ENCODE measurements around the gene DENND4C. TPM values are rescaled to one million over a fixed set of nuclear protein-coding genes. Genes with fewer than 3 reads are reported as not detected.
"Not testable (repeated sequence)": the region's sequence is repeated elsewhere in the genome, so short reads cannot be mapped to it uniquely, and the experiment has no call there.

DENND4C gene
- total RNA-seq, 1 donor from 2014 or later = 41.5 TPM

DNA sequence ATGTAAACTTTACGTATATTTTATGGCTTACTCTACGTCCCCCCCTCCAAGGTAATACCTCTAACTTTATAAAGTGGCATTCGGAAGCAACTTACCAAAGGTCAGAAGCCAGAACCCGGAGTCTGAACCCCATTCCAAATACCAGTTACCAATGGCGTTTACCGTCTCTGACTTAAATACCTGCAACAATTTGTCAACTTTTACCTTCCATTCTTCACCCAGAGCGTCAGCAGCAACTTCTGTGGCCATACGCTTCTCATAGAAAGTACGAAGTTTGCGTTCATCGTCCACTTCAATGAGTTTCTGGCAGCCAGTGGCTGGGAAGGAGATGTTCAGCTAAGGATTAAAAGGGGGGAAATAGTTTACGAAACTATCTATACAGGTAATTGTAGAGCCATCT is 148.8 kb downstream of the DENND4C start:
- Histone ChIP-seq H3K27ac (peak overlapping the region; percentile 88 to 91), H3K4me3 (peak overlapping the region; percentile 69 to 73), H3K9me3 (no peaks in the 10 kb centered on the region), H3K4me1 (peaks cover 0 to 24% of the 10 kb centered on the region in 2 donors), H3K36me3 (peaks cover 33 to 45% of the 10 kb centered on the region in 2 donors), H3K27me3 (no peaks in the 10 kb centered on the region)
- intact Hi-C loops (cut with DNase I) = no loop called here
- TF ChIP-seq, protein P1, sequence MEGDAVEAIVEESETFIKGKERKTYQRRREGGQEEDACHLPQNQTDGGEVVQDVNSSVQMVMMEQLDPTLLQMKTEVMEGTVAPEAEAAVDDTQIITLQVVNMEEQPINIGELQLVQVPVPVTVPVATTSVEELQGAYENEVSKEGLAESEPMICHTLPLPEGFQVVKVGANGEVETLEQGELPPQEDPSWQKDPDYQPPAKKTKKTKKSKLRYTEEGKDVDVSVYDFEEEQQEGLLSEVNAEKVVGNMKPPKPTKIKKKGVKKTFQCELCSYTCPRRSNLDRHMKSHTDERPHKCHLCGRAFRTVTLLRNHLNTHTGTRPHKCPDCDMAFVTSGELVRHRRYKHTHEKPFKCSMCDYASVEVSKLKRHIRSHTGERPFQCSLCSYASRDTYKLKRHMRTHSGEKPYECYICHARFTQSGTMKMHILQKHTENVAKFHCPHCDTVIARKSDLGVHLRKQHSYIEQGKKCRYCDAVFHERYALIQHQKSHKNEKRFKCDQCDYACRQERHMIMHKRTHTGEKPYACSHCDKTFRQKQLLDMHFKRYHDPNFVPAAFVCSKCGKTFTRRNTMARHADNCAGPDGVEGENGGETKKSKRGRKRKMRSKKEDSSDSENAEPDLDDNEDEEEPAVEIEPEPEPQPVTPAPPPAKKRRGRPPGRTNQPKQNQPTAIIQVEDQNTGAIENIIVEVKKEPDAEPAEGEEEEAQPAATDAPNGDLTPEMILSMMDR (IDR thresholded peaks at IDR 0.05) = no peak
- DNase-seq (ENCODE audit: low spot score in 2 of 2) = no peak

DNA sequence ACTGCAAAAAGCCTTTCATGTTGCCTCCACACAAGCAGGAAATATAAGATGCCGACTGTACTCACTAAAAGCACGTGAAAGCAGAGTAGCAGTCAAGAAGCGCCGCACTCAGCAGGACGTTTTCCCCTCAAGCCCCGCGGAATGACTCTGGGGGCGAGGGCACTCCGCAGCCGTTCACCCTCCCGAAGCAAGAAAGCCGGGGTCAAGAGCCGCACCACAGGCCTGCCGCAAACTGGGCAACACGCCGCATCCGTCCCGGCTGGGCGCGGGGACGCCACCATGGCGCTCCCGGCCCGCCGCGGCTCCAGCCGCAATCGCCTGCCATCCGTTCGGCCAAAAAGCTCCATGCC is 149.2 kb downstream of the DENND4C start:
- Histone ChIP-seq H3K36me3 (peaks cover 29 to 41% of the 10 kb centered on the region in 2 donors), H3K9me3 (no peaks in the 10 kb centered on the region), H3K4me1 (peaks cover 0 to 24% of the 10 kb centered on the region in 2 donors), H3K27ac (peak overlapping the region; percentile 88 to 91), H3K4me3 (peak overlapping the region; percentile 69 to 73), H3K27me3 (no peaks in the 10 kb centered on the region)
- intact Hi-C loops (cut with DNase I) = loop anchor here (1.0 to 10.0 kb wide), 6 partner anchors 30 to 332 kb away; partner anchors contain the start of genes ACER2, DENND4C, HAUS6 and RRAGA
- TF ChIP-seq, protein P1 (IDR thresholded peaks at IDR 0.05) = no peak
- DNase-seq (ENCODE audit: low spot score in 2 of 2) = no peak

DNA sequence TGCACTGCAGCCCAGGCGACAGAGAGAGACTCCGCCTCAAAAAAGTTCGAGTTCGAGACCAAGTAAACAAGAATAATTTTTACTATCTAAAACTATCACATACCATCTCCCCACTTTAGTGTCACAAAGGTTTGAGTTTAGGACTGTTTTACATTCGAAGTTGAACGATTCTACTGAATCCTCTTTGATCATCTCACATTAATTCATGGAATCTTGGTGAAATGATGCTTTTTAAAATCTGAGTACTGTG is 150.3 kb downstream of the DENND4C start:
- no peak for DNase-seq (ENCODE audit: low spot score in 2 of 2)
- Histone ChIP-seq H3K36me3 (peaks cover 20 to 32% of the 10 kb centered on the region in 2 donors), H3K4me1 (peaks cover 0 to 24% of the 10 kb centered on the region in 2 donors), H3K27me3 (no peaks in the 10 kb centered on the region), H3K9me3 (no peaks in the 10 kb centered on the region), H3K4me3 (peak overlapping the region; percentile 69 to 73), H3K27ac (peak overlapping the region; percentile 88 to 91)
- TF ChIP-seq, protein P1 (IDR thresholded peaks at IDR 0.05) = no peak
- intact Hi-C loops (cut with DNase I) = loop anchor here (1.0 to 10.0 kb wide), 6 partner anchors 29 to 333 kb away; partner anchors contain the start of genes ACER2, DENND4C, HAUS6 and RRAGA

DNA sequence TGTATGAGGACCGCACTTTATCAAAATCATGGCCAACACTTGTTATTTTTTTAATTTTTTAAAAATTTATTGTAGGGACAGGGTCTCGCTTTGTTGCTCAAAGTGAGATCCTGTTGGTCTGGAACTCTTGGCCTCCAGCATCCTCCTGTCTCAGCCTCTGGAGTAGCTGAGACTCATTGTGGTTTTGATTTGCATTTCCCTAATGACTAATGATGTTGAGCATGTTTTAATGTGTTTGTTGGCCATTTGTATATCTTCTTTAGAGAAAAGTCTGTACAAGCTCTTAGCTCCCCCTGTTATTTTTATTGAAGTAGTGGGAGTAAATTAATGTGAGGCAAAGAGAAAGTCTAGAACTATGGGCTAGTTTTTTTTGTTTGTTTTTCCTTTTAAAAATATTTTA is 151.2 kb downstream of the DENND4C start:
- intact Hi-C loops (cut with DNase I) = loop anchor here (2.0 to 10.0 kb wide), 3 partner anchors 151 to 334 kb away; partner anchors contain the start of genes DENND4C, HAUS6 and RRAGA
- Histone ChIP-seq H3K27me3 (no peaks in the 10 kb centered on the region), H3K4me1 (peaks cover 0 to 26% of the 10 kb centered on the region in 2 donors), H3K4me3 (no peak overlapping the region), H3K9me3 (no peaks in the 10 kb centered on the region), H3K36me3 (peaks cover 13 to 23% of the 10 kb centered on the region in 2 donors), H3K27ac (no peak overlapping the region)
- TF ChIP-seq, protein P1 (IDR thresholded peaks at IDR 0.05) = no peak
- DNase-seq (ENCODE audit: low spot score in 2 of 2) = no peak

DNA sequence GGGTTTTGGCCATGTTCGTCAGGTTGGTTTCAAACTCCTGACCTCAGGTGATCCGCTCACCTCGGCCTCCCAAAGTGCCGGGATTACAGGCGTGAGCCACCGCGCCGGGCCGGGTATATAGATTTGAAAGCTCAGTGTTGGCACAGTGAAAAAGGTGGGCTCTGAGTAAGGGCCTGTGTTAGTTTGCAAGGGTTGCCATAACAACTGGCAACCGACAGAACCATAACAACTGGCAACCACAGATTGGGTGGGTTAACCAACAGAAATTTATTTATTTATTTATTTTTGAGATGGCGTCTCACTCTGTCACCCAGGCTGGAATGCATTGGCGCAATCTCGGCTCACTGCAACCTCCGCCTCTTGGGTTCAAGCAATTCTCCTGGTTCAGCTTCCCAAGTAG is 154.7 kb downstream of the DENND4C start:
- H3K4me3 ChIP-seq; H3K36me3 ChIP-seq; H3K9me3 ChIP-seq; H3K4me1 ChIP-seq; H3K27me3 ChIP-seq; H3K27ac ChIP-seq; DNase-seq (ENCODE audit: low spot score in 2 of 2): not testable (repeated sequence)
- intact Hi-C loops (cut with DNase I) = loop anchor here (10.0 kb wide), 1 partner anchor 280 kb away; the partner anchor contains the start of gene HAUS6

DNA sequence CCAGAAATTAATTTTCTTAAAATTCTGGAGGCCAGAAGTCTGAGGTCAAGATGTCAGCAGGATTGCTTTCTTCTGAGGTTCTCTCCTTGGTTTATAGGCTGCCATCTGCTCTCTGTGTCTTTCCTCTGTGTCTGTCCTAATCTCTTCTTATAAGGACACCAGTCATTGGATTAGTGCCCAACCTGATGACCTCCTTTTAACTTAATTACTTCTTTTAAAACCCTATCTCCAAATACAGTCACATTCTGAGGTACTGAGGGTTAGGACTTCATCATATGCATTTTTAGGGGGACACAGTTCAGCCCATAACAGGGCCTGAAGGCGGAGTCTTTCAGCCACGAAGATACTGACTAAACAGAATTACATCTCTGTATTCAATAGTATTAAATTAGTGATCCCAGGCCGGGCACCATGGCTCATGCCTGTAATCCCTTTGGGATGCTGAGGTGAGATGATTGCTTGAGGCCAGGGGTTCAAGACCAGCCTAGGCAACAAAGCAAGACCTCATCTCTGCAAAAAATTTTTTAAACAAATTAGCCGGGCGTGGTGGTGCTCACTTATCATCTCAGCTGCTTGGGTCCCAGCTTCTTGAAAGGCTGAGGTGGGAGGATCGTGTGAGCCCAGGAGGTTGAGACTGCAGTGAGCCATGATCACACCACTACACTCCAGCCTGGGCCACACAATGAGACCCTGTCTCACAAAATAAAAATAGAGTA is 155.5 kb downstream of the DENND4C start:
- TF ChIP-seq, protein P1 (IDR thresholded peaks at IDR 0.05) = no peak
- no peak overlapping the region for H3K4me3 ChIP-seq
- H3K4me1 ChIP-seq = peaks cover 0 to 2% of the 10 kb centered on the region in 2 donors
- H3K27ac ChIP-seq = no peak overlapping the region
- no peaks in the 10 kb centered on the region for H3K27me3 ChIP-seq
- no peaks in the 10 kb centered on the region for H3K9me3 ChIP-seq
- intact Hi-C loops (cut with DNase I) = loop anchor here (10.0 kb wide), 1 partner anchor 281 kb away; the partner anchor contains the start of gene HAUS6
- DNase-seq (ENCODE audit: low spot score in 2 of 2) = no peak
- H3K36me3 ChIP-seq = no peaks in the 10 kb centered on the region

Data from ascending aorta (tissue), 2 donors.